Thyroid gland (tissue), 4 donors: ENCODE data around the gene B3GALT6.

Experiments
- CTCF ChIP-seq, 6 experiments: fragments of 200-600 bp in 3 of 6; fragments of 450-650 bp in 3 of 6; sonication (generic) in 3 of 6; IDR thresholded peaks; one replicate each; pipeline ENCODE4 v1.5.1; 2016 to 2019; ENCODE audit warnings: antibody characterized with exemption in 6 of 6, mild to moderate bottlenecking in 2 of 6, inconsistent platforms in 1 of 6, moderate library complexity in 1 of 6
- POLR2A ChIP-seq, 2 donors: fragments of 450-650 bp; IDR thresholded peaks; one replicate each; pipeline ENCODE4 v1.6.1; 2017; ENCODE audit warnings: antibody characterized with exemption in 2 of 2, mild to moderate bottlenecking in 2 of 2, moderate library complexity in 1 of 2

GRCh38 chr1:1236945-1237873, 5.2 kb downstream of the B3GALT6 start:
- TF ChIP-seq CTCF (IDR thresholded peaks at IDR 0.05) (no peak), POLR2A (IDR thresholded peaks at IDR 0.05) (no peak)
